ENCODE measurements around the gene ADGB.

DNA sequence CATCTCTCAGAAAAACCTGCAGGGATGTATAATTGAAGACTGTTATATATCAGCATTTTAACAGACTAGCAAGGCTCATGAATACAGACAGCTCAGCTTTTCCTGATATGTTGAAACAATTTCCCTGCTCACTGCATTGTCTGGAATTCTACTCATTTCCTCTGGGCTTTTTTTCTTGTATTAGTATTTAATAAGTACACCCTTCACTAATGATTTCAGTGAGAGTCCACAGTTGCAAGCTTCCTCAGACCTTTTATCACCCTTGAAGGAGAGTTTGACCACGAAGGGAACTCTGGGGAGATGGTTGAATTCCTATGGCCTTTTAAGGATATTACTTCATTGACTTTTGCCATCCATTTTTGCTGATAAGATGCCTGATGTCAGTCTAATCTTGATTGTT, 248.7 kb downstream of the ADGB start:
- TF ChIP-seq, protein P1, sequence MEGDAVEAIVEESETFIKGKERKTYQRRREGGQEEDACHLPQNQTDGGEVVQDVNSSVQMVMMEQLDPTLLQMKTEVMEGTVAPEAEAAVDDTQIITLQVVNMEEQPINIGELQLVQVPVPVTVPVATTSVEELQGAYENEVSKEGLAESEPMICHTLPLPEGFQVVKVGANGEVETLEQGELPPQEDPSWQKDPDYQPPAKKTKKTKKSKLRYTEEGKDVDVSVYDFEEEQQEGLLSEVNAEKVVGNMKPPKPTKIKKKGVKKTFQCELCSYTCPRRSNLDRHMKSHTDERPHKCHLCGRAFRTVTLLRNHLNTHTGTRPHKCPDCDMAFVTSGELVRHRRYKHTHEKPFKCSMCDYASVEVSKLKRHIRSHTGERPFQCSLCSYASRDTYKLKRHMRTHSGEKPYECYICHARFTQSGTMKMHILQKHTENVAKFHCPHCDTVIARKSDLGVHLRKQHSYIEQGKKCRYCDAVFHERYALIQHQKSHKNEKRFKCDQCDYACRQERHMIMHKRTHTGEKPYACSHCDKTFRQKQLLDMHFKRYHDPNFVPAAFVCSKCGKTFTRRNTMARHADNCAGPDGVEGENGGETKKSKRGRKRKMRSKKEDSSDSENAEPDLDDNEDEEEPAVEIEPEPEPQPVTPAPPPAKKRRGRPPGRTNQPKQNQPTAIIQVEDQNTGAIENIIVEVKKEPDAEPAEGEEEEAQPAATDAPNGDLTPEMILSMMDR (conservative IDR thresholded peaks at IDR 0.05 in 1 of 2, IDR thresholded peaks at IDR 0.05 in 1 of 2; ENCODE audit: low read depth in 1 of 2, low read length in 2 of 2): no peak
- TF ChIP-seq EZH2 (IDR thresholded peaks at IDR 0.05; ENCODE audit: low read length, missing control alignments): no peak

All from fibroblast of lung (primary cell).